ENCODE data around the gene CXXC4. TPM values are rescaled to one million over a fixed set of nuclear protein-coding genes. Genes with fewer than 3 reads are reported as not detected.
A peak's percentile ranks its signal among the peaks of the same experiment; 100 is the strongest.

The CXXC4 gene
- total RNA-seq, 1 experiment from 2014 or later: 4.2 TPM

GRCh38 chr4:104532677-104533076 lies 38.0 kb upstream of the CXXC4 start:
- Mint-ChIP-seq H3K36me3 (ENCODE audit: insufficient read depth in 1 of 3, low read depth in 3 of 3) (no peaks in the 10 kb centered on the region), H3K9me3 (0 out of 5 replicates have a peak, but pooled peaks cover 0 to 1% of the 10 kb centered on the region in 2 experiments), H3K4me3 (no peak overlapping the region), H3K27me3 (ENCODE audit: low read depth) (no peaks in the 10 kb centered on the region), H3K27ac (peak overlapping the region in 1 of 3 experiments; percentile 78; a peak in 1 of 7 replicates), H3K4me1 (peaks cover 5 to 10% of the 10 kb centered on the region in 2 experiments; a peak in 3 of 4 replicates)
- H3K23ac ChIP-seq (ENCODE audit: insufficient read length, low read depth, low read length): no peak overlapping the region
- no peak overlapping the region for H3K56ac ChIP-seq (ENCODE audit: insufficient read length, low read depth, low read length)
- no peak overlapping the region for H2AK5ac ChIP-seq (ENCODE audit: insufficient read length, low read length)
- H2BK15ac ChIP-seq (ENCODE audit: low read depth, low read length): no peak overlapping the region
- H3K4me1 ChIP-seq (ENCODE audit: insufficient read depth, low read length): no peaks in the 10 kb centered on the region; the same call in 1 of the 2 replicates
- no peak overlapping the region for H2BK20ac ChIP-seq (ENCODE audit: low read depth, low read length, poor library complexity, severe bottlenecking)
- H4K5ac ChIP-seq (ENCODE audit: insufficient read length, low read depth, low read length): no peak overlapping the region
- no peak overlapping the region for H3K27ac ChIP-seq (ENCODE audit: insufficient read length, low read depth, low read length)
- no peak overlapping the region for H2BK5ac ChIP-seq (ENCODE audit: insufficient read length, low read length)
- H2BK120ac ChIP-seq (ENCODE audit: low read depth, low read length, poor library complexity, severe bottlenecking): no peak overlapping the region
- no peak for DNase-seq
- no peak for TF ChIP-seq CTCF (conservative IDR thresholded peaks at IDR 0.05)
- WGBS (ENCODE audit: extremely low coverage, insufficient read length, low lambda C conversion rate): no CpG with 5 or more reads among the region's 2 CpGs
- H3K18ac ChIP-seq (ENCODE audit: insufficient read length, low read depth, low read length): no peak overlapping the region
- no peak overlapping the region for H4K91ac ChIP-seq (ENCODE audit: insufficient read length, low read depth, low read length)
- H2BK12ac ChIP-seq (ENCODE audit: insufficient read length, low read depth, low read length): no peak overlapping the region
- H3K14ac ChIP-seq (ENCODE audit: insufficient read depth, low read length): no peak overlapping the region
- H3K27me3 ChIP-seq (ENCODE audit: insufficient read depth, low read length): no peaks in the 10 kb centered on the region
- no peak overlapping the region for H4K8ac ChIP-seq (replicated peaks; ENCODE audit: insufficient read length, low read depth, low read length)
- H3K79me1 ChIP-seq (ENCODE audit: insufficient read depth, low read depth, low read length, poor library complexity, severe bottlenecking): no peaks in the 10 kb centered on the region
- no peak overlapping the region for H3K9ac ChIP-seq (ENCODE audit: extremely low read depth, insufficient read length, low read length)
- H3K79me2 ChIP-seq (ENCODE audit: insufficient read depth, low read length): no peaks in the 10 kb centered on the region
- H3K9me3 ChIP-seq (ENCODE audit: control insufficient read depth, low read depth, low read length): no peaks in the 10 kb centered on the region
- H2AFZ ChIP-seq (ENCODE audit: low read length): no peak overlapping the region
- H3T11ph ChIP-seq (ENCODE audit: low read length): no peak overlapping the region
- H3K4me2 ChIP-seq (ENCODE audit: insufficient read depth, insufficient read length, low read length): no peak overlapping the region
- no peaks in the 10 kb centered on the region for H4K20me1 ChIP-seq (ENCODE audit: control insufficient read depth, insufficient read depth, insufficient read length)
- H3K23me2 ChIP-seq (ENCODE audit: insufficient read length, low read depth, low read length, poor library complexity, severe bottlenecking): no peaks in the 10 kb centered on the region
- H3K4ac ChIP-seq (ENCODE audit: low read depth, low read length): no peak overlapping the region
